T-cell (primary cell): Measurements from ENCODE around the gene UAP1L1. TPM values are rescaled to one million over a fixed set of nuclear protein-coding genes. Genes with fewer than 3 reads are reported as not detected.

Experiments used
- ATAC-seq, 4 experiments: fragments of 200-7000 bp in 3 of 4; fragments of 150-1000 bp in 1 of 4; cut with Tn5 transposase; replicated peaks in 1 of 4; 1 replicate in 3 of 4; 2 replicates in 1 of 4; pipeline ENCODE4 v1.10.0; 2021; ENCODE audit warnings: moderate library complexity in 3 of 4, mild to moderate bottlenecking in 2 of 4, moderate number of reproducible peaks in 1 of 4
- CTCF ChIA-PET, 2 donors: fragments of 300-600 bp; sonication (Branson Sonifier 250); formaldehyde crosslinking; loops; one replicate each; lab custom pipeline; 2022; ENCODE audit warnings: antibody characterized with exemption in 2 of 2; lab: Charles Lee
- POLR2A ChIA-PET, 2 donors: fragments of 300-600 bp; sonication (Branson Sonifier 250); formaldehyde crosslinking; loops; one replicate each; lab custom pipeline; 2022; ENCODE audit warnings: antibody characterized with exemption in 2 of 2; lab: Charles Lee
- DNase-seq, 35 experiments: peaks; one replicate each; pipeline versions ENCODE4 v3.0.0 to v3.0.0-alpha.2; 2013 to 2023
- H3K27ac ChIP-seq: one replicate; pipeline ENCODE4 v1.5.1; 2013; ENCODE audit warnings: low read length
- H3K27me3 ChIP-seq, 2 experiments: replicated peaks in 1 of 2; 1 replicate in 1 of 2; 2 replicates in 1 of 2; pipeline versions ENCODE4 v1.6.1 to v1.7.0; 2013; ENCODE audit warnings: low read length in 1 of 2, mixed read lengths in 1 of 2; ENCODE audit not compliant: control insufficient read depth in 2 of 2, insufficient read depth in 2 of 2; ENCODE audit errors: extremely low read depth in 1 of 2
- H3K36me3 ChIP-seq, 2 donors: 1 replicate in 1 of 2; 2 replicates in 1 of 2; pipeline versions ENCODE4 v1.6.1 to v1.7.0; 2013; ENCODE audit warnings: low read length in 1 of 2; ENCODE audit not compliant: control insufficient read depth in 2 of 2, insufficient read depth in 1 of 2; ENCODE audit errors: extremely low read depth in 1 of 2
- H3K4me1 ChIP-seq, 2 experiments: 1 replicate in 1 of 2; 2 replicates in 1 of 2; pipeline versions ENCODE4 v1.6.1 to v1.7.0; 2013; ENCODE audit warnings: low read length in 2 of 2, mixed read lengths in 1 of 2; ENCODE audit not compliant: insufficient read depth in 2 of 2, control insufficient read depth in 1 of 2; ENCODE audit errors: extremely low read depth in 1 of 2
- H3K4me3 ChIP-seq, 2 donors: 1 replicate in 1 of 2; 2 replicates in 1 of 2; pipeline versions ENCODE4 v1.5.1 to v1.7.0; 2013; ENCODE audit warnings: mild to moderate bottlenecking in 2 of 2, low read length in 1 of 2, moderate library complexity in 1 of 2; ENCODE audit not compliant: control insufficient read depth in 1 of 2; ENCODE audit errors: extremely low read depth in 1 of 2
- H3K9me3 ChIP-seq: 2 replicates; pipeline ENCODE4 v1.7.0; 2013
- H3K27ac Mint-ChIP-seq, 2 donors: one replicate each; pipeline ENCODE4 v1.8.0; 2020 to 2021; ENCODE audit warnings: mild to moderate bottlenecking in 2 of 2, mixed read lengths in 2 of 2
- H3K27me3 Mint-ChIP-seq, 2 donors: one replicate each; pipeline ENCODE4 v1.8.0; 2021 to 2022; ENCODE audit warnings: mixed read lengths in 2 of 2
- H3K36me3 Mint-ChIP-seq: one replicate; pipeline ENCODE4 v1.8.0; 2021; ENCODE audit warnings: mixed read lengths
- H3K4me1 Mint-ChIP-seq, 3 donors: one replicate each; pipeline ENCODE4 v1.8.0; 2020 to 2022; ENCODE audit warnings: mixed read lengths in 3 of 3, mild to moderate bottlenecking in 1 of 3
- H3K4me3 Mint-ChIP-seq, 3 donors: one replicate each; pipeline ENCODE4 v1.8.0; 2020 to 2022; ENCODE audit warnings: mild to moderate bottlenecking in 3 of 3, mixed read lengths in 3 of 3, moderate library complexity in 3 of 3
- H3K9me3 Mint-ChIP-seq, 3 donors: one replicate each; pipeline ENCODE4 v1.8.0; 2020 to 2022; ENCODE audit warnings: mixed read lengths in 3 of 3
- WGBS: methylation state at CpG from one replicate; pipeline ENCODE4 v1.1.5; 2013; ENCODE audit warnings: missing lambda C conversion rate; ENCODE audit not compliant: insufficient coverage; 5-methylcytosine and 5-hydroxymethylcytosine counted together
- total RNA-seq, 35 experiments: library from RNA in 6 of 35; stranded (reverse) in 6 of 35; fragments of 120-200 nt in 1 of 35; gene quantifications; one replicate each; pipeline versions ENCODE4 v1.2.1 to v1.2.4 and lab custom pipeline; 2013 to 2026

Gene UAP1L1
- total RNA-seq, 5 donors from 2014 or later (not counting 1 experiment from before 2014, with no cell fraction given), result 11.3 to 32.8 (median 19.3) TPM

GRCh38 chr9:137096785-137097546, 19.6 kb downstream of the UAP1L1 start:
- Histone ChIP-seq H3K9me3 (no peaks in the 10 kb centered on the region), H3K36me3 (peaks cover 26 to 63% of the 10 kb centered on the region in 2 donors), H3K4me1 (peaks cover 6 to 28% of the 10 kb centered on the region in 2 experiments), H3K4me3 (peak overlapping the region in 1 of 2 donors; percentile 39), H3K27me3 (no peaks in the 10 kb centered on the region), H3K27ac (peak overlapping the region; percentile 86)
- DNase-seq (no peak), ATAC-seq (no peak)
- POLR2A ChIA-PET, result interaction anchor here in 1 of 2 donors (0.6 kb wide), 1 partner anchor 17 kb away, joined by 11 read pairs; no protein-coding TSS in a partner anchor
- H3K9me3 Mint-ChIP-seq, result no peaks in the 10 kb centered on the region
- H3K4me3 Mint-ChIP-seq, result peak overlapping the region; percentile 9 to 84 (median 79)
- peaks cover 21% of the 10 kb centered on the region for H3K36me3 Mint-ChIP-seq
- peaks cover 16 to 25% (median 17%) of the 10 kb centered on the region in 3 donors for H3K4me1 Mint-ChIP-seq
- H3K27ac Mint-ChIP-seq, result peak overlapping the region; percentile 94 to 96
- H3K27me3 Mint-ChIP-seq, result no peaks in the 10 kb centered on the region
- CTCF ChIA-PET, result interaction anchor here in 1 of 2 donors (0.9 to 1.7 kb wide), 4 partner anchors 10 to 255 kb away, joined by 3 to 42 read pairs (median 6); partner anchors contain the start of genes AJM1 and MAN1B1
- WGBS, result 90% methylated on average over 27 of the region's 31 CpGs

GRCh38 chr9:137097761-137098462, 20.6 kb downstream of the UAP1L1 start:
- POLR2A ChIA-PET, result no interaction called here

GRCh38 chr9:137099231-137099630, 21.9 kb downstream of the UAP1L1 start:
- H3K27ac ChIP-seq, result no peak overlapping the region
- ChIA-PET CTCF (no interaction called here), POLR2A (no interaction called here)
- no peaks in the 10 kb centered on the region for H3K27me3 Mint-ChIP-seq
- no peak overlapping the region for H3K4me3 Mint-ChIP-seq
- WGBS, result 95% methylated on average over 13 of the region's 14 CpGs
- ATAC-seq (no peak), DNase-seq (no peak)
- peaks cover 43 to 73% of the 10 kb centered on the region in 2 donors for H3K36me3 ChIP-seq
- H3K9me3 ChIP-seq, result no peaks in the 10 kb centered on the region
- H3K9me3 Mint-ChIP-seq, result no peaks in the 10 kb centered on the region
- no peak overlapping the region for H3K27ac Mint-ChIP-seq
- H3K4me1 ChIP-seq, result peaks cover 6 to 28% of the 10 kb centered on the region in 2 experiments
- H3K4me1 Mint-ChIP-seq, result peaks cover 16 to 20% (median 17%) of the 10 kb centered on the region in 3 donors
- no peak overlapping the region for H3K4me3 ChIP-seq
- H3K27me3 ChIP-seq, result no peaks in the 10 kb centered on the region
- H3K36me3 Mint-ChIP-seq, result peaks cover 11% of the 10 kb centered on the region

More at GRCh38 chr9:137097761-137098462, 20.6 kb downstream of the UAP1L1 start:
- no peaks in the 10 kb centered on the region for H3K9me3 Mint-ChIP-seq
- ATAC-seq (no peak), DNase-seq (no peak)
- WGBS, result 98% methylated on average over 17 of the region's 20 CpGs
- H3K4me3 Mint-ChIP-seq, result no peak overlapping the region
- H3K27me3 Mint-ChIP-seq, result no peaks in the 10 kb centered on the region
- peaks cover 16 to 21% (median 17%) of the 10 kb centered on the region in 3 donors for H3K4me1 Mint-ChIP-seq
- peaks cover 6 to 28% of the 10 kb centered on the region in 2 experiments for H3K4me1 ChIP-seq
- CTCF ChIA-PET, result interaction anchor here in 1 of 2 donors (0.9 kb wide), 1 partner anchor 11 kb away, joined by 3 read pairs; the partner anchor contains the start of gene MAN1B1
- peaks cover 14% of the 10 kb centered on the region for H3K36me3 Mint-ChIP-seq
- H3K9me3 ChIP-seq, result no peaks in the 10 kb centered on the region
- peak overlapping the region; percentile 86 for H3K27ac ChIP-seq
- H3K36me3 ChIP-seq, result peaks cover 35 to 63% of the 10 kb centered on the region in 2 donors
- no peak overlapping the region for H3K4me3 ChIP-seq
- H3K27me3 ChIP-seq, result no peaks in the 10 kb centered on the region
- H3K27ac Mint-ChIP-seq, result peak overlapping the region in 1 of 2 donors; percentile 52

- H3K4me3 Mint-ChIP-seq, result no peak overlapping the region
- peaks cover 0 to 3% of the 10 kb centered on the region in 2 experiments for H3K4me1 ChIP-seq
- no peak overlapping the region for H3K27ac ChIP-seq
- DNase-seq, result no peak
- H3K4me1 Mint-ChIP-seq, result no peaks in the 10 kb centered on the region
- WGBS, result 91% methylated on average over 37 of the region's 37 CpGs
- H3K9me3 Mint-ChIP-seq, result no peaks in the 10 kb centered on the region
- CTCF ChIA-PET, result no interaction called here
- H3K27ac Mint-ChIP-seq, result no peak overlapping the region
- no peak overlapping the region for H3K4me3 ChIP-seq
- POLR2A ChIA-PET, result no interaction called here
- H3K27me3 ChIP-seq, result no peaks in the 10 kb centered on the region
- peaks cover 11% of the 10 kb centered on the region for H3K36me3 Mint-ChIP-seq
- no peaks in the 10 kb centered on the region for H3K9me3 ChIP-seq
- no peak for ATAC-seq
- peaks cover 53 to 90% of the 10 kb centered on the region in 2 donors for H3K36me3 ChIP-seq
- H3K27me3 Mint-ChIP-seq, result no peaks in the 10 kb centered on the region
These were observed 26.1 kb downstream of the UAP1L1 start for GRCh38 chr9:137103206-137103999.

GRCh38 chr9:137105814-137106661, 28.7 kb downstream of the UAP1L1 start:
- WGBS, result 99% methylated on average over 21 of the region's 31 CpGs
- Histone ChIP-seq H3K36me3 (peaks cover 52 to 96% of the 10 kb centered on the region in 2 donors), H3K9me3 (no peaks in the 10 kb centered on the region), H3K27ac (no peak overlapping the region), H3K27me3 (no peaks in the 10 kb centered on the region), H3K4me1 (peaks cover 0 to 3% of the 10 kb centered on the region in 2 experiments), H3K4me3 (no peak overlapping the region)
- H3K9me3 Mint-ChIP-seq, result no peaks in the 10 kb centered on the region
- no peak for DNase-seq
- no peaks in the 10 kb centered on the region for H3K27me3 Mint-ChIP-seq
- H3K4me1 Mint-ChIP-seq, result no peaks in the 10 kb centered on the region
- H3K36me3 Mint-ChIP-seq, result peaks cover 10% of the 10 kb centered on the region
- POLR2A ChIA-PET, result interaction anchor here in 1 of 2 donors (0.6 kb wide), 1 partner anchor 151 kb away, joined by 6 read pairs; no protein-coding TSS in a partner anchor
- no peak for ATAC-seq
- CTCF ChIA-PET, result no interaction called here
- no peak overlapping the region for H3K4me3 Mint-ChIP-seq
- no peak overlapping the region for H3K27ac Mint-ChIP-seq
